Natural killer cell treated with Interleukin-12 subunit alpha and Interleukin-12 subunit beta and Interleukin-15 and Interleukin-18, amount 100 ng/mL, for 72 hours (primary cell): Measurements from ENCODE around the gene REEP2. TPM values are rescaled to one million over a fixed set of nuclear protein-coding genes. Genes with fewer than 3 reads are reported as not detected.
A peak's percentile ranks its signal among the peaks of the same experiment; 100 is the strongest.

Source experiments
- ATAC-seq, 2 donors: fragments of 150-1000 bp; cut with Tn5 transposase in 1 of 2; sonication (Bioruptor Pico), chemical (Tn5 transposase) in 1 of 2; 2 replicates each; pipeline ENCODE4 v1.10.0; 2021
- DNase-seq: peaks from one replicate; pipeline ENCODE4 v3.0.0; 2022; ENCODE audit warnings: low spot score
- H3K27ac Mint-ChIP-seq, 2 donors: 1 replicate in 1 of 2; 2 replicates in 1 of 2; pipeline ENCODE4 v1.8.0; 2022; ENCODE audit warnings: mixed read lengths in 2 of 2, mild to moderate bottlenecking in 1 of 2, moderate library complexity in 1 of 2
- H3K27me3 Mint-ChIP-seq, 2 donors: 1 replicate in 1 of 2; 2 replicates in 1 of 2; pipeline ENCODE4 v1.8.0; 2022; ENCODE audit warnings: mixed read lengths in 2 of 2
- H3K36me3 Mint-ChIP-seq: one replicate; pipeline ENCODE4 v1.8.0; 2022; ENCODE audit warnings: mixed read lengths
- H3K4me1 Mint-ChIP-seq, 2 donors: 1 replicate in 1 of 2; 2 replicates in 1 of 2; pipeline ENCODE4 v1.8.0; 2022; ENCODE audit warnings: low read depth in 2 of 2, mixed read lengths in 2 of 2, mild to moderate bottlenecking in 1 of 2
- H3K4me3 Mint-ChIP-seq: one replicate; pipeline ENCODE4 v1.8.0; 2022; ENCODE audit warnings: mixed read lengths
- H3K9me3 Mint-ChIP-seq: 2 replicates; pipeline ENCODE4 v1.8.0; 2022; ENCODE audit warnings: mixed read lengths
- total RNA-seq, 2 donors: library from RNA; stranded (reverse); gene quantifications; one replicate each; pipeline ENCODE4 v1.2.3, GENCODE V29; 2022

REEP2 gene
- total RNA-seq, 2 donors from 2014 or later: 0.75 TPM; not detected in 1

DNA sequence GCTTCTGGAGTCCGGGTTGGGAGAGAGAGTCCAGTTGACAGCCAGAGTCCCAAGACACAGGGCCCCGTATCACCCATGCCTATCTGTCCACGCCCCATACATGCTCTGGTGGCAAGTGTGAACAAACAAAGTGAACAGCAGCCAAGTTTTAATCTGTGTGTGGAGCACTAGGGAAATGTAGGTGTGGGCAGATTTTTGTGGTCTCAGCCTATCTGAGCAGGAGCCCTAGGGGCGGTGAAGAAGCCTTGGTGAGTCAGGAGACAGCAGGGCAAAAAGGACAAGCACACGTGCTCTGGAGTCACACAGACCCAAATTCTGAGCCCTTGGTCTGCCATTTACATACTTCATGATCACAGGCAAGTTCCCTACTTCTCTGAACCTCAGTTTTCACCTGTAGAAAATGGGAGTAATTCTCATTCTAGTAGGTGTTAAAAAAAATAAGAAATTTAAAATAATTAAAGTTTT, 49.7 kb downstream of the REEP2 start:
- no peak for DNase-seq
- Mint-ChIP-seq H3K4me3 (no peak overlapping the region), H3K27me3 (peaks cover 13 to 18% of the 10 kb centered on the region in 2 donors), H3K9me3 (no peaks in the 10 kb centered on the region), H3K27ac (no peak overlapping the region), H3K36me3 (no peaks in the 10 kb centered on the region), H3K4me1 (peaks cover 5 to 8% of the 10 kb centered on the region in 2 donors)
- no peak for ATAC-seq

DNA sequence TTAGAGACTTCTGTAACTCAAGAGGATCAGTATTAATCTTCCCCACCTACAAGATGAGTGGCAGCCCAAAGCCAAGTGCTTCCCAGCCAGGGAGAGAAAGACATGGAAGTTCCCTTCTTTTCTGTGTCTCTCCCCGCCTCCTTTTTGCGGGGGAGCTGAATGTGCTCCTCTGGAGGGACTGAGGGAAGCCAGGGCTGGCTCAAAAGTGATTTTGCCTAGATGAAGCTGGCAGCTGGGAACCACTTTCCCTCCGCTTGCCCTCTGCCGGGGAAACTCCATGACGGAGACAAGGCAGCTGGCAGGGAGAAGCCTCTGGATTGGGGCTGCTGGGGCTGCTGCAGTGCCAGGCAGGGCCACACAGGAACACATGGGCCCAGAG, 50.8 kb downstream of the REEP2 start:
- peaks cover 5 to 8% of the 10 kb centered on the region in 2 donors for H3K4me1 Mint-ChIP-seq
- peaks cover 13 to 18% of the 10 kb centered on the region in 2 donors for H3K27me3 Mint-ChIP-seq
- H3K4me3 Mint-ChIP-seq: no peak overlapping the region
- H3K9me3 Mint-ChIP-seq: no peaks in the 10 kb centered on the region
- DNase-seq (no peak), ATAC-seq (no peak)
- H3K27ac Mint-ChIP-seq: no peak overlapping the region
- H3K36me3 Mint-ChIP-seq: no peaks in the 10 kb centered on the region

DNA sequence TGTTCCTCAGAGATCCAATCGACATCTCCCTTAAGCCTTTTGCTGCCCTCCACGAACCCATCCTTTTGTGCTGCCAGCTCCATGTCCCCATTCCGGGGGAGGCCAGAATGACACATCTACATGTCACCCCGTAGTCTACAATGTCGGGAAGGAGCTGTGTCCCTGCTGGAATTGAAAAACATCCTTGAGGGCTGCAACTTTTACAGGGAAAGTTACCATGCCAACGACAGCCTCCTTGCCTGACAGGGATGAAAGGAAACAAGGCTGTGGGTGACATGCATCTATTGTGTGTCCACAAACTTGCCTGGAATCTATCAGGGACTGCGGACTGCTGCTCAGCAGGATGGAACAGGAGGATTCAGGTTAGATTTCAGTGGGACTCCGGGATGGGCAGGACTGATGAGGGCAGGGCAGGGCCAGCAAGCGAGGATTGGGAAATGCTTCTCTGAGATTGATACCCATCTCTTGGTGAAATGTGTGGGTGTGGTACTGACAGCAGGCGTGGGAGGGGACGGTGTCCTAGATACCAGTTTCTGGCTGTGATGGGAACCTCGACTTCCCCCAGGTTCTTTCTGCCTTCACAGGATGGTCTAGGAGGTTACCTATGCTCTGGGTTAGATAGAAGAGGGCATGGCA, 51.9 kb downstream of the REEP2 start:
- Mint-ChIP-seq H3K4me3 (peak overlapping the region; percentile 39), H3K27ac (no peak overlapping the region), H3K36me3 (no peaks in the 10 kb centered on the region), H3K27me3 (peaks cover 13 to 18% of the 10 kb centered on the region in 2 donors), H3K4me1 (peaks cover 5 to 8% of the 10 kb centered on the region in 2 donors), H3K9me3 (no peaks in the 10 kb centered on the region)
- ATAC-seq (no peak), DNase-seq (no peak)

DNA sequence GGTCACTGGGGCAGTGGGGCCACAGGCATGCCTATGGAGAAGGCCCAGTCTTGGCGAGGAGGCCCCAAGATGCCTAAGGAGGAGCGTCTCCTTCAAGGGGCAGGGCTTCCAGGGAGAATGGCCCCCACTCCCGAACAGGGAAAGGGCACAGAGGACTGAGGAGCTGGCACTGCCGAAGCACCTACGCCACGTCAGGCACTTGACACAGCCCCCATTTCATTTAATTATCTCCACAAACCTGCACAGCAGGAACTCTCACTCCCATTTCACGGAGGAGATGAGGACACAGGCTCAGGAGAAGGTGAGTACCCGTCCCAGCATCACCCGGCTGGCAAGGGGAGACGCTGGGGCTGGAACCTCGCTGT, 52.4 kb downstream of the REEP2 start:
- ATAC-seq (no peak), DNase-seq (no peak)
- H3K4me1 Mint-ChIP-seq: peaks cover 5 to 8% of the 10 kb centered on the region in 2 donors
- H3K9me3 Mint-ChIP-seq: no peaks in the 10 kb centered on the region
- peak overlapping the region; percentile 30 for H3K4me3 Mint-ChIP-seq
- H3K27me3 Mint-ChIP-seq: peaks cover 13 to 18% of the 10 kb centered on the region in 2 donors
- H3K36me3 Mint-ChIP-seq: no peaks in the 10 kb centered on the region
- H3K27ac Mint-ChIP-seq: no peak overlapping the region

DNA sequence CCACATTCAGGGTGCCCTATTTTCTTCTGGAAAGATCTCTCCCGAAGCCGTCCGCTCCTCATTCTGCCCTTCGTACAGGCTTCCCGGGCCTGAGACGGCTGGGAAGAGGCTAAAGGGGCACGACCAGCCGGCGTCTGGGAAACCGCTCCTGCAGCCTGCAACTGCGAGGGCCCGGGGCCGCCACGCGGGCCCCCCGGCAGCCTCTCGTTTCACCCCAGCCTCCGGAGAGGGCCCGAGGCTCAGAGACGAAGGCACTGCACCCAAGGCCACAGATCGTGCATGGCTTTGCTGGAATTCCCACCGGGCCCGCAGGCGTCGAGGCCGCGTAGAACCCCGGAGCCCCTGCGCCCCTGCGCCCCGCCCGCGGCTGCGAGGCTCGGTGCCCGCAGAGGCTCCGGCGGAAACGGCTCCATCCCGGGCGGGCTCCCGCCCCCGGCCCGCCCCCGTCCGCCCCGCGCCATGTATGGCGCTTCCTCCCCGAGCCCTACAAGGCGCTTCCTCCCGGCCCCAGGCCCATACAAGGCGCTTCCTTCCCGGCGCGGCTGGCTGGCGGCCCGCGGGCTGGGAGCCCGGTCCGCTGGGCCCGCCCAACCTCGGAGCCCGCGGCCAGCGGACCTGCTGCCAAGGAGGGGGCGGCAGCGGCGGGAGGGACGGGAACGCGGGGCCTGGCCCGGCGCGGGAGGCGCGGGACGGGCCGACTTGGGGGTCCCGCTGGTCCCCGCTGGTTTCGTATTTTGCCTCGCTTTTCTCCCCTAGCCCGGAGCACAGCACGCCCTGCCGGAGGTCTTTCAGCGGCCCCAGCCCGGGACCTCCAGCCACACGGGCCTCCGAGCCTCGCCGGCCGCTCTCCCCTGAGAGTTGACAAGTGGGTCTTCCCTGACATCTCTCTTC, 53.1 kb downstream of the REEP2 start:
- Mint-ChIP-seq H3K9me3 (no peaks in the 10 kb centered on the region), H3K4me3 (peak overlapping the region; percentile 97), H3K36me3 (no peaks in the 10 kb centered on the region), H3K27me3 (peaks cover 13 to 15% of the 10 kb centered on the region in 2 donors), H3K4me1 (peaks cover 5 to 8% of the 10 kb centered on the region in 2 donors), H3K27ac (peak overlapping the region; percentile 45 to 55)
- peak; percentile 99 to 100 for ATAC-seq
- peak; percentile 90 for DNase-seq

DNA sequence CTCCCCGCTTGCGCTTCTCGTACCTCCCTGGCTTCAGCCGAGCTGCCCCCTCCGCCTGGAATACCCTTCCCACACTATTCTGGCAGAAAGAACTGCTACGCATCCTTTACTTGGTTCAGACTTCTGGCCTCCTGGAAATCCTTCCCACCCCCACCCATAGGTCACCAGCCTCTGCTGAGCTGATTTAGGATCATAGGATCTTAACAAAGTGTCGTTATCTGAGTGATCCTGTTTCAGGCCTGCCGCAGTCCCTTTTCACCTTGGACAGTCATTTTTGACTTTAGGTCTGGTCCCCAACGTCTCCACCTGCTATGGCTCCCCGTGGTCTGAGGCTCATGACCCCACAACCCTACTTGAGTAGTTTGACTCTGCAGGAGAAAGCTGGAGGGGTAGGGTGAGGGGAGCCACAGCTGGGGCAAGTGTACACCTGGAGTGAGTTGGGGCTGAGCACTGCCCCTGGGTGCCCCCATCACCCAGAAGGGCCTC, 53.7 kb downstream of the REEP2 start:
- H3K4me1 Mint-ChIP-seq: peaks cover 5 to 8% of the 10 kb centered on the region in 2 donors
- DNase-seq (no peak), ATAC-seq (no peak)
- H3K36me3 Mint-ChIP-seq: no peaks in the 10 kb centered on the region
- H3K4me3 Mint-ChIP-seq: peak overlapping the region; percentile 97
- H3K27me3 Mint-ChIP-seq: peaks cover 13 to 15% of the 10 kb centered on the region in 2 donors
- H3K27ac Mint-ChIP-seq: peak overlapping the region; percentile 45 to 55
- H3K9me3 Mint-ChIP-seq: no peaks in the 10 kb centered on the region

DNA sequence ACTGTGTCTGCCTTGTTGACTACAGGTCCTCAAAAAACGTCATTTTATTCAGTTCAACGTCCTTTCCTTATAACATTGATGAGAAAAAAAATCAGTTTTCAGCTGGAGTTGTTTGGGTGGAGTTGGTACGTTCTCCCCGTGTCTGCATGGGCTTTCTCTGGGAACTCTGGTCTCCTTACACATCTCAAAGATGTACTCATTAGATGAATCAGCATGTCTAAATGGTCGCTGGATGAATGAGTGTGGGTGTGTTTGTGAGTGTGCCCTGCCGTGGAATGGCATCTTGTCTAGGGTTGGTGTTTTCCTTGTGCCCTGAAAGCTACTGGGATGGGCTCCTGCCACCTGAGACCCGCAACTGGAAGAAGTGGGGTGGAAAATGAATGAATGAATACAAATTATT, 56.5 kb downstream of the REEP2 start:
- no peak for ATAC-seq
- Mint-ChIP-seq H3K9me3 (no peaks in the 10 kb centered on the region), H3K36me3 (no peaks in the 10 kb centered on the region), H3K4me1 (peaks cover 5 to 8% of the 10 kb centered on the region in 2 donors), H3K4me3 (no peak overlapping the region), H3K27me3 (peaks cover 8 to 10% of the 10 kb centered on the region in 2 donors), H3K27ac (no peak overlapping the region)
- DNase-seq: no peak

Other genes starting within 250 kb of the REEP2 start
- gene CDC23, start 225.7 kb upstream of the REEP2 start, total RNA-seq: 10 to 100 TPM; 38.5 to 41.3 TPM
- gene GFRA3, start 164.4 kb upstream of the REEP2 start, total RNA-seq: under 1 TPM in 1 of 2 donors, not detected in 1; 0.22 TPM
- 10 to 100 TPM in 1 of 2 donors, 1 to 10 TPM in 1; 5.5 to 14.0 TPM for gene CDC25C, start 107.3 kb upstream of the REEP2 start, total RNA-seq
- 10 to 100 TPM; 28.8 to 30.6 TPM for gene FAM53C, start 100.8 kb upstream of the REEP2 start, total RNA-seq
- 10 to 100 TPM; 58.6 to 61.7 TPM for gene KDM3B, start 86.4 kb upstream of the REEP2 start, total RNA-seq
- 10 to 100 TPM in 1 of 2 donors, 1 to 10 TPM in 1; 8.5 to 11.2 TPM for gene EGR1, start 26.4 kb downstream of the REEP2 start, total RNA-seq
- gene ETF1, start 104.2 kb downstream of the REEP2 start, total RNA-seq: 100 to 1,000 TPM; 150 to 167 TPM
- 100 to 1,000 TPM; 337 to 473 TPM for gene HSPA9, start 136.3 kb downstream of the REEP2 start, total RNA-seq